Mucosa of descending colon (tissue), 3 donors: ENCODE data around the gene FAM118A. TPM values are rescaled to one million over a fixed set of nuclear protein-coding genes. Genes with fewer than 3 reads are reported as not detected.
"Not testable (repeated sequence)": the region's sequence is repeated elsewhere in the genome, so short reads cannot be mapped to it uniquely, and the experiment has no call there.

Source experiments
- ATAC-seq: fragments of 200-7000 bp; cut with Tn5 transposase; one replicate; pipeline ENCODE4 v1.9.1; 2020; ENCODE audit warnings: mild to moderate bottlenecking, moderate library complexity
- DNase-seq, 3 donors: peaks; one replicate each; pipeline ENCODE4 v3.0.0-alpha.2; 2020
- H3K36me3 ChIP-seq: fragments of 200-600 bp; one replicate; pipeline ENCODE4 v1.8.0; 2021; ENCODE audit warnings: low read depth, mild to moderate bottlenecking
- H3K4me1 ChIP-seq: fragments of 200-600 bp; one replicate; pipeline ENCODE4 v1.8.0; 2021; ENCODE audit warnings: low read depth, mild to moderate bottlenecking
- H3K4me3 ChIP-seq: fragments of 200-600 bp; one replicate; pipeline ENCODE4 v1.8.0; 2021; ENCODE audit warnings: mild to moderate bottlenecking
- H3K9me3 ChIP-seq: fragments of 200-600 bp; one replicate; pipeline ENCODE4 v1.8.0; 2021; ENCODE audit warnings: mild to moderate bottlenecking
- CTCF ChIP-seq: fragments of 200-600 bp; IDR thresholded peaks from one replicate; pipeline ENCODE4 v1.8.0; 2022; ENCODE audit warnings: antibody characterized with exemption, mild to moderate bottlenecking
- intact Hi-C, 2 donors: fragments of 100-400 bp; cut with DNase I in 1 of 2; cut with micrococcal nuclease in 1 of 2; formaldehyde crosslinking; loops; one replicate each; pipeline versions ENCODE4 v1.11.0 to v1.11.1; 2022; cut with DNase I, micrococcal nuclease
- total RNA-seq, 3 donors: library from RNA; stranded (reverse); fragmentation: NEBNext Ultra II Directional in 2 of 3; extraction: Animal tissue kit (Norgen Biotek cat#: 25700) in 2 of 3; gene quantifications; one replicate each; pipeline versions ENCODE4 v1.2.1 to v1.2.4, GENCODE V29; 2021 to 2023
- donor health status: DM: no; HTN: no; CAD: no; lungs with moderate emphysema.
- donor health status: DM: no; HTN: no; CAD: no.
- donor health status: DM: no; HTN: yes; CAD: no.

FAM118A gene
- total RNA-seq, 3 donors from 2014 or later = 50.1 to 86.0 (median 55.1) TPM

GRCh38 chr22:45322873-45323525 is 13.3 kb downstream of the FAM118A start:
- Histone ChIP-seq H3K9me3 (no peaks in the 10 kb centered on the region), H3K4me3 (no peak overlapping the region), H3K4me1 (peaks cover 17% of the 10 kb centered on the region), H3K36me3 (no peaks in the 10 kb centered on the region)
- DNase-seq (no peak), ATAC-seq (no peak)
- no peak for TF ChIP-seq CTCF
- intact Hi-C loops = no loop called here

GRCh38 chr22:45323695-45324094 is 14.0 kb downstream of the FAM118A start:
- no peak for TF ChIP-seq CTCF
- no peaks in the 10 kb centered on the region for H3K9me3 ChIP-seq
- H3K4me3 ChIP-seq = no peak overlapping the region
- peaks cover 13% of the 10 kb centered on the region for H3K4me1 ChIP-seq
- no peaks in the 10 kb centered on the region for H3K36me3 ChIP-seq
- ATAC-seq = no peak
- intact Hi-C loops = no loop called here
- DNase-seq = no peak

- Histone ChIP-seq H3K4me1 (peaks cover 6% of the 10 kb centered on the region), H3K4me3 (no peak overlapping the region), H3K9me3 (no peaks in the 10 kb centered on the region), H3K36me3 (no peaks in the 10 kb centered on the region)
- intact Hi-C loops = no loop called here
- no peak for TF ChIP-seq CTCF
- DNase-seq (no peak), ATAC-seq (no peak)
Measured at GRCh38 chr22:45324311-45324711, 14.6 kb downstream of the FAM118A start.

GRCh38 chr22:45328261-45328660 is 18.5 kb downstream of the FAM118A start:
- intact Hi-C loops = not testable (repeated sequence)

GRCh38 chr22:45328822-45329529 is 19.2 kb downstream of the FAM118A start:
- no peaks in the 10 kb centered on the region for H3K36me3 ChIP-seq
- DNase-seq (no peak), ATAC-seq (no peak)

More at GRCh38 chr22:45328261-45328660, 18.5 kb downstream of the FAM118A start:
- ATAC-seq, H3K36me3 ChIP-seq, H3K4me3 ChIP-seq, H3K4me1 ChIP-seq, H3K9me3 ChIP-seq, DNase-seq: not testable (repeated sequence)

More at GRCh38 chr22:45328822-45329529, 19.2 kb downstream of the FAM118A start:
- Histone ChIP-seq H3K4me1 (no peaks in the 10 kb centered on the region), H3K4me3 (no peak overlapping the region), H3K9me3 (no peaks in the 10 kb centered on the region)
- no peak for TF ChIP-seq CTCF
- intact Hi-C loops = no loop called here
